ENCODE data around the gene SYNCRIP.
A peak's percentile ranks its signal among the peaks of the same experiment; 100 is the strongest.

The SYNCRIP gene

DNA sequence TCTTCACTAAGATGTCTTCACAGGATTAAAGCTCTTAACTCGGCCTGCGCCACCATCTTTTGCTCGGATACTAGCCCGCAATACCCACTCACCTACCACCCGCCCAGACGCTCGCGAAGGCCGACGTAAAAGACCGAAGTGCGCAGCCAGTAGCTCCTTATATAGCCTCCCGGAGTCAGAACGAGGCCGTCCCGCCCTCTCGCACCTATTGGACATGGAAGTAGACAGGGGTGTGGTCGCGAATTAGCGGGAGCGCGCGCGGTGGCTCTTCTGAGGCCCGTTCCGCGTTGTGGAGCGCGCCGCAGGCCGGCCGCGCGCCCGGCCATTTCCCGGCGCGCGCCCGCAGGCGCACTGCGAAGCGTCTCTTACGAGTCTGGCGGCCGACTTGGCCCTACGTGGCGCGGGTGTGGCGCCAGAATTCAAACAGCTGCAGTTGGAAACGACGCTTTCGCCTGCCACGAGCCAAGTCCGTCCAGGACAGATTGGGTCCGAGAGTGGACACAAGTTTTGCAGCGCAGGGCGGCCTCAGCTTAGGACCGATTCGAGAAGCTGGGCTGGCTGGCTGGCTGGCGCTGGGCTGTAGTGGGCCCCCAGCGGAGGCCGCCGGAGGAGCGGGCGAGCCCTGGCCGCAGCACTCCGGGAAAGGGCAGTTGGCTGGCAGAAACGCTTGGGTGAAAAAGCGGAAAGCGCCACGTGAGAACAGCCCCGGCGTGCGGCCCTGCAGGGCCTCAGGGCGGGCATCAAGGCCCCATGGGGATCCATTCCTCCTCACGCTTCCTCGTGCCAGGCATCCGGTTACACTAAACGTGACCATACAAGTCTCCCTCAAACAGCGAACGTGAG is 36.1 kb upstream of the SYNCRIP start:
- no peaks in the 10 kb centered on the region for H3K9me3 ChIP-seq (ENCODE audit: control insufficient read depth, low read length)
- H3K36me3 ChIP-seq (ENCODE audit: control insufficient read depth, insufficient read depth, low read length) = no peaks in the 10 kb centered on the region
- H3K27ac ChIP-seq (ENCODE audit: insufficient read depth, low read length, poor library complexity, severe bottlenecking) = peak overlapping the region; percentile 90
- peak overlapping the region; percentile 86 for H3K4me3 ChIP-seq (ENCODE audit: insufficient read depth, low read depth, low read length, poor library complexity, severe bottlenecking)
- DNase-seq = peak; percentile 95 to 97 (median 96)
- H3K4me1 ChIP-seq (ENCODE audit: control insufficient read depth, insufficient read depth, low read length, poor library complexity, severe bottlenecking) = peaks cover 14% of the 10 kb centered on the region
- no peaks in the 10 kb centered on the region for H3K27me3 ChIP-seq (replicated peaks; ENCODE audit: control insufficient read depth, insufficient read depth, low read length, poor library complexity, severe bottlenecking)

DNA sequence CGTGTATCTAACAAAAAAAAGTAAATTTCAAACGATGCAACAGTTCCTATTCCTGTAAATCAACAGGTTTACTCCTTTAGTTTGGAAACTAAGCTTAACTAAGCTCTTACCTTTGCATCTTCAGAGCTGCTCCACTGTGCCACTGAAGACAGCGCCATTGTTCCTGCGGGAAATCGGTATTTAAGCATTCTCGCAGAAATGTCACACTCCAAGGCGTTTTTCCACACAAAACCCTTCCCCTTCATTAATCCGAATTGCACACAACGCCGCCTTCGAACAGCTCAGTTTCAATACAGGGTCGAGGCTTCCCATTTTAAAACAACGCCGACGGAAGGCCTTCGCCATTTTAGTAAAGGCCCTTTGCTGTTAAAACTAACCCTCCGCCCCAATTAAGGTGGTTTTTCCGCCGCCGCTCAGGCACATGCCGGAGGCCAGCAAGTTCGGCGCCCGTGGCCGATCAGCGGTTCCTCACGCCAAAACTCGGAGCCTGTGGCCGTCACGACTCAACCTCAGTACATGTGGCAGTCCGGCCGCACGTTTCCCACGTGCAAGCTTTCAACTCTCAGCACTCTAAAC is 35.4 kb upstream of the SYNCRIP start:
- H3K27ac ChIP-seq (ENCODE audit: insufficient read depth, low read length, poor library complexity, severe bottlenecking) = peak overlapping the region; percentile 90
- H3K4me1 ChIP-seq (ENCODE audit: control insufficient read depth, insufficient read depth, low read length, poor library complexity, severe bottlenecking) = peaks cover 14% of the 10 kb centered on the region
- no peak for DNase-seq
- no peaks in the 10 kb centered on the region for H3K36me3 ChIP-seq (ENCODE audit: control insufficient read depth, insufficient read depth, low read length)
- no peaks in the 10 kb centered on the region for H3K27me3 ChIP-seq (replicated peaks; ENCODE audit: control insufficient read depth, insufficient read depth, low read length, poor library complexity, severe bottlenecking)
- H3K9me3 ChIP-seq (ENCODE audit: control insufficient read depth, low read length) = no peaks in the 10 kb centered on the region
- H3K4me3 ChIP-seq (ENCODE audit: insufficient read depth, low read depth, low read length, poor library complexity, severe bottlenecking) = peak overlapping the region; percentile 86

DNA sequence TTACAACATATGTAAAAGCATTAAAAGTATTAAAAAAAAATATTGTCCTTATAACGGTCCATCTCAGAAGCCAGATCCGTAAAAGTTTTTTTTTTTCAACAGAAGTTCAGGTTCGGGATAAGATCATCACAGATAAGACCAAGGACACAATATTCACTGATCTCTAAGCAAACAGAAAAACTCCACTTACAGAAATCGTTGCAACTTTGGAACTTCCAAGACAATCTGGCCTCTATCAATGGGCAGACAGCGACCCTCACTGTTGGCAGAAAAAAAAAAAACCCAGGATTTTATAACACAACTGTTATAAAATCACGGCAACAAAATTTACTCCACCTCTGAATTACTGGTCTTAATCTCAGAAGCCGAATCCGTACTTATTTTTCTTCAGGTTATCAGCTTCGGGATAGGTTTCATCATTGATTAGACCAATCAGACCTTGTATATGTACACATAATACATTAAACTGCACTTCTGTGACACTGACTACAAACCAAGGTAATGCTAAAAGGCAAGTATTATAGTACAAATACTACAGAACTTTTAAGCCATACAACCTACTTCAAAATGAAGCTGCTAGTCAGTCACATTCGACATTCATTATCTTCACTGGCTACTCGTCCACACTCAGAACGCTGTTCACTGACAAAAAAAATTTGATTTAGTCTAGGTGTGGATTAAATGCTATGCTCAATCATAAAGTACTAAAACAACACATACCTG is 34.7 kb upstream of the SYNCRIP start:
- Histone ChIP-seq H3K9me3 (ENCODE audit: control insufficient read depth, low read length) (no peaks in the 10 kb centered on the region), H3K4me3 (ENCODE audit: insufficient read depth, low read depth, low read length, poor library complexity, severe bottlenecking) (peak overlapping the region; percentile 86), H3K27me3 (replicated peaks; ENCODE audit: control insufficient read depth, insufficient read depth, low read length, poor library complexity, severe bottlenecking) (no peaks in the 10 kb centered on the region), H3K36me3 (ENCODE audit: control insufficient read depth, insufficient read depth, low read length) (no peaks in the 10 kb centered on the region), H3K27ac (ENCODE audit: insufficient read depth, low read length, poor library complexity, severe bottlenecking) (peak overlapping the region; percentile 90), H3K4me1 (ENCODE audit: control insufficient read depth, insufficient read depth, low read length, poor library complexity, severe bottlenecking) (peaks cover 14% of the 10 kb centered on the region)
- no peak for DNase-seq

DNA sequence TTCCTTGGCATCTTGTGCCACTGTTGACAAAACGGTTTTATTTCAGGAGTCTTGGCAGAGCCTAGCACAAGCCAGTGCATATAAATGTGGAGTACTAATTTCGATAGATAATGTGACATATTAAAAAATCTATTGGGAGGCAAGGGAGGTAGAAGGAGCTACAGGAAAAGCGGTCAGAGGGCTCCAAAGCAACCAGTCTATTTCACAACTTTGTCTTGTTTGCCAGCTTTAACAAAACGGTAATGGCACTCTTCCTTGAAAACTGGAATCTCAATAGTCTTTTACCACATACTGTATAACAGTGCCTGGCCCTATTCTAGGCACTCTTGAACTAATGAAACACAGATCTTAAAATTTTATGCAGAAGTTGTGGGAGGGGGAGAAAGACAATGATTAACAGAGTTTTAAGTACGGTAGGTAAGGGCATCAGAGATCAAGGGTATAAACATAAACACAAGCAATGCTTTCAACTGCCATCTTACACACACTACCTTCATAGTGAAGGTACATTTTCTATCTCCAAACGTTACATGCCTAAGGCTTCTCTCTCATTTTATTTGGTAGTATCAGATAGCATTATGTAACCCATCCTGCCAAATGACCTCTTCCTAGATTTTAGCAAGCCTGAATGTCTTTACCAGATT is 33.5 kb upstream of the SYNCRIP start:
- Histone ChIP-seq H3K27ac (ENCODE audit: insufficient read depth, low read length, poor library complexity, severe bottlenecking) (peak overlapping the region; percentile 18), H3K36me3 (ENCODE audit: control insufficient read depth, insufficient read depth, low read length) (no peaks in the 10 kb centered on the region), H3K4me3 (ENCODE audit: insufficient read depth, low read depth, low read length, poor library complexity, severe bottlenecking) (peak overlapping the region; percentile 86), H3K9me3 (ENCODE audit: control insufficient read depth, low read length) (no peaks in the 10 kb centered on the region), H3K4me1 (ENCODE audit: control insufficient read depth, insufficient read depth, low read length, poor library complexity, severe bottlenecking) (peaks cover 14% of the 10 kb centered on the region), H3K27me3 (replicated peaks; ENCODE audit: control insufficient read depth, insufficient read depth, low read length, poor library complexity, severe bottlenecking) (no peaks in the 10 kb centered on the region)
- DNase-seq = no peak

DNA sequence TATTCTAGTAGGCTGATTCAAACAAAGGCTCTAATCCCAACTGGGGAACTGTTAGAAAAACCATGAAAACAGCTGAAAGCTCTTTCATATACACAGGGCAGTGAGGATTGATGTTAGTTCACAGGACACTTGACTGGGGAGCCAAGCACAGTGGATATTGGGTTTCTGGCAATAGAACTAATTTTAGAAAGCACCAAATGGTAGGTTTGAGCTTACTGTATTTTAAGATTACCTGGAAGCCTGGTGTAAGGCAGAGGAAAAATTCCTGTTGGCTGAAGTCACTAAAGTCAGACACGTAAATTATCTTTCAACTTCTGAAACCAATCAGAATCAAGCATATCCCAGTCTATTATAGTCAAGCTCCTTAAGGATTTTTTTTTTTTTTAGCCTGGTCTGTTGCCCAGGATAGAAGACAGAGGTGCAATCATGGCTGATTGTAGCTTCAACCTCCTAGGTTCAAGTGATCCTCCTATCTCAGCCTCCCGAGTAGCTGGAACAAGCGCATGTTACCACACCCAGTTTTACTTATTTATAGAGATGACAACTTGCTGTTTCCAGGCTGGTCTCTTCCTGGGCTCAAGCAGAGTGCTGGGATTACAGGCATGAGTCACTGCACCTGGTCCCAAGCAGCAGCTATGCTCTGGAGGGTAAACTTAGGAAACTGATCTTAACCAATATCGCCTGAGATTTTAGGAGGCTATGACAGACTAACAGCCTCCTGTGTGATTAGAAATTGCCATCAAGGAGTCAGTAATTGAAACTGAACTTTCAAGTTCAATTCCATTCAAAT is 32.5 kb upstream of the SYNCRIP start:
- no peaks in the 10 kb centered on the region for H3K27me3 ChIP-seq (replicated peaks; ENCODE audit: control insufficient read depth, insufficient read depth, low read length, poor library complexity, severe bottlenecking)
- no peaks in the 10 kb centered on the region for H3K9me3 ChIP-seq (ENCODE audit: control insufficient read depth, low read length)
- no peak overlapping the region for H3K4me3 ChIP-seq (ENCODE audit: insufficient read depth, low read depth, low read length, poor library complexity, severe bottlenecking)
- DNase-seq = no peak
- H3K27ac ChIP-seq (ENCODE audit: insufficient read depth, low read length, poor library complexity, severe bottlenecking) = no peak overlapping the region
- H3K4me1 ChIP-seq (ENCODE audit: control insufficient read depth, insufficient read depth, low read length, poor library complexity, severe bottlenecking) = peaks cover 22% of the 10 kb centered on the region
- no peaks in the 10 kb centered on the region for H3K36me3 ChIP-seq (ENCODE audit: control insufficient read depth, insufficient read depth, low read length)

DNA sequence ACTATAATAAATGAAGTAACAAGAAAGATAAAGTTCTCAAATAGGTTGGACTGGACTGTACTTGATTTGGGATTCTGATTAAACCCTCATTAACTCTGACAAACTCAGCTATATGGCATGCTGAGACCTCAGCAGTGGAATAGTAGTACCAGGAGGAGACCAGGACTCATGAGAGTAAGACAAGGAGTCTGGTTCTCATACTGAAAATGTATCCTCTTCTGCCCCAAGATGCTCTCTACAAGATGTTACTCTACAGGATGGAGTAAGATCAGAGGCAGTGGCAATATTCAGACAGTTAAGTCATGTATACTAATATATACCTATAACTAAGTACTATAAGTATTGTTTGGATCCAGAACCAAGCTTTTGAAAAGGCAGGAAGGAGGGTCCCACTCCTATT is 31.9 kb upstream of the SYNCRIP start:
- no peak overlapping the region for H3K4me3 ChIP-seq (ENCODE audit: insufficient read depth, low read depth, low read length, poor library complexity, severe bottlenecking)
- peaks cover 28% of the 10 kb centered on the region for H3K4me1 ChIP-seq (ENCODE audit: control insufficient read depth, insufficient read depth, low read length, poor library complexity, severe bottlenecking)
- H3K27me3 ChIP-seq (replicated peaks; ENCODE audit: control insufficient read depth, insufficient read depth, low read length, poor library complexity, severe bottlenecking) = no peaks in the 10 kb centered on the region
- no peaks in the 10 kb centered on the region for H3K36me3 ChIP-seq (ENCODE audit: control insufficient read depth, insufficient read depth, low read length)
- DNase-seq = no peak
- H3K9me3 ChIP-seq (ENCODE audit: control insufficient read depth, low read length) = no peaks in the 10 kb centered on the region
- H3K27ac ChIP-seq (ENCODE audit: insufficient read depth, low read length, poor library complexity, severe bottlenecking) = no peak overlapping the region

DNA sequence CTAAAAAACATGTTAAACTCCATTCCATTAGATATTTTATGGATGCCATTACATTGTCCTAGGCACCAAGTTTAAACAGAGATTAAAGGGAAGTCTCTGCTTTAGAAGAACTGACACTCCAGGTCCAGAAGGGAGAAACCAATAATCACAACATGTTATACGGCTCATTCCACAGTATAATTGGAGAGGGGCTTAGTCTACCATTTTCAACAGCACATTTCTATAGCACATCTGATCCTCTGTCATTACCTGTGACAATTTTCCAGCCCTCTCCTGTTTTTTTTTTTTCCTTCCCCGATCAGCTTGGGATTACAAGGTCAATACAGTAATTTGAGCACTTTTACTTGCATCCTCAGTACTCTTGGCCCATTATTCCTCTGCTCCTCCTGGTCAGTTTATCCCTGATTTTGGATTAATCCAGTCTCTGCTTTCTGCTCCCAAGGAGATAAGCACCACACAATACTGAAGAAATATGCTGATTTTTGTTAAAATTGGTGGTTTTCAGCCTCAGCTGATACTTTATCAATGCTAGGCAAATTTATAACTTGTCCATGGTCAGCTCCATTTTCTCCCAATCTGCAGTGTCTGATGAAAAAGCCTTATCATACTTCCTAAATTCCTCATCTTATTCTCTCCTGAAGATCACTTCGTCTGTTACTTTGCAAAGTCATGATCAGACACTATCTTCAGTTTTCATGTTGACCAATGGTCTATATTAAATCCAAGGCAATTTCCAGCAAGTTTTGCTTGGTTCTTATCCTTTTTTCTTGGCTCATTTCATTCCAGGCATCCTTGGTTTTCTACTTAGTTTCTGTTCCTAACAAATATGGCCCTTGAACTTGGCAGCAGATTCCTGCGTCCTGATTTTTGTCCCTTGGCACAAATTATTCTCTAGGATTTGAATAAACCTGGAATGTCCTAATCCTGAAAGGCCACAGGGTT is 30.8 kb upstream of the SYNCRIP start:
- H3K27me3 ChIP-seq (replicated peaks; ENCODE audit: control insufficient read depth, insufficient read depth, low read length, poor library complexity, severe bottlenecking) = no peaks in the 10 kb centered on the region
- peaks cover 40% of the 10 kb centered on the region for H3K4me1 ChIP-seq (ENCODE audit: control insufficient read depth, insufficient read depth, low read length, poor library complexity, severe bottlenecking)
- no peaks in the 10 kb centered on the region for H3K9me3 ChIP-seq (ENCODE audit: control insufficient read depth, low read length)
- no peak overlapping the region for H3K27ac ChIP-seq (ENCODE audit: insufficient read depth, low read length, poor library complexity, severe bottlenecking)
- no peak for DNase-seq
- H3K36me3 ChIP-seq (ENCODE audit: control insufficient read depth, insufficient read depth, low read length) = no peaks in the 10 kb centered on the region
- no peak overlapping the region for H3K4me3 ChIP-seq (ENCODE audit: insufficient read depth, low read depth, low read length, poor library complexity, severe bottlenecking)

DNA sequence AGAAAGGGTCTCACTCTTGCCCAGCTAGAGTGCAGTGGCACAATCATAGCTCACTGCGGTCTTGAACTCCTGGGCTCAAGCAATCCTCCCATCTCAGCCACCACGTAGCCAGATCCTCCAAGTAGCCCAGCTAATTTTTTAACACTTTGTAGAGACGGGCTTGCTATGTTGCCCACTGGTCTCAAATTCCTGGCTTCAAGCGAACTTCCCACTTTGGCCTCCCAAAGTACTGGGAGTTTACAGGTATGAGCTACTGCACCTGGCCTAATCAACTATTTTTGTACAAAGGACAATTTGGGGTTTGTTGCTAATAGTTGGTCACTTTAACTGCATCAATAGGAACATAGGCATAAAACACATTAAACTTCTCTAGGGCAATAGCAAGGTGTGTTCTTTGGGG is 29.9 kb upstream of the SYNCRIP start:
- H3K4me1 ChIP-seq (ENCODE audit: control insufficient read depth, insufficient read depth, low read length, poor library complexity, severe bottlenecking) = peaks cover 47% of the 10 kb centered on the region
- H3K27me3 ChIP-seq (replicated peaks; ENCODE audit: control insufficient read depth, insufficient read depth, low read length, poor library complexity, severe bottlenecking) = no peaks in the 10 kb centered on the region
- DNase-seq = no peak
- no peak overlapping the region for H3K4me3 ChIP-seq (ENCODE audit: insufficient read depth, low read depth, low read length, poor library complexity, severe bottlenecking)
- H3K27ac ChIP-seq (ENCODE audit: insufficient read depth, low read length, poor library complexity, severe bottlenecking) = no peak overlapping the region
- no peaks in the 10 kb centered on the region for H3K9me3 ChIP-seq (ENCODE audit: control insufficient read depth, low read length)
- no peaks in the 10 kb centered on the region for H3K36me3 ChIP-seq (ENCODE audit: control insufficient read depth, insufficient read depth, low read length)

DNA sequence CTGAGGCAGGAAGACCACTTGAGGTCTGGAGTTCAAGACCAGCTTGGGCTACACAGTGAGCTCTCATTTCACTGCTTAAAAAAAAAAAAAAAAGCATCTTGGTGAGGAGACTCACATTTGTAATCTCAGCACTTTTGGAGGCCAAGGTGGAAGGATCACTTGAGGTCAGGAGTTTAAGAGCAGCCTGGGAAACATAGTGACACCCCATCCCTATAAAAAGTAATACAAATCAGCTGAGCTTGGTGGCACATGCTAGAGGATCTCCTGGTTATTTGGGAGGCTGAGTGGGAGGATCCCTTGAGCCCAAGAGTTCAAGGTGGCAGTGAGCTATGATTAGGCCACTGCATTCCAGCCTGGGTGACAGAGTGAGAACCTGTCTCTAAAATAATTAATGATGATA is 29.4 kb upstream of the SYNCRIP start:
- H3K9me3 ChIP-seq (ENCODE audit: control insufficient read depth, low read length) = no peaks in the 10 kb centered on the region
- no peaks in the 10 kb centered on the region for H3K36me3 ChIP-seq (ENCODE audit: control insufficient read depth, insufficient read depth, low read length)
- DNase-seq = no peak
- no peaks in the 10 kb centered on the region for H3K27me3 ChIP-seq (replicated peaks; ENCODE audit: control insufficient read depth, insufficient read depth, low read length, poor library complexity, severe bottlenecking)
- H3K4me1 ChIP-seq (ENCODE audit: control insufficient read depth, insufficient read depth, low read length, poor library complexity, severe bottlenecking) = peaks cover 48% of the 10 kb centered on the region
- H3K27ac ChIP-seq (ENCODE audit: insufficient read depth, low read length, poor library complexity, severe bottlenecking) = no peak overlapping the region
- no peak overlapping the region for H3K4me3 ChIP-seq (ENCODE audit: insufficient read depth, low read depth, low read length, poor library complexity, severe bottlenecking)
